HepG2 (cell line): ENCODE data around the gene SUPV3L1. TPM values are rescaled to one million over a fixed set of nuclear protein-coding genes. Genes with fewer than 3 reads are reported as not detected.
A peak's percentile ranks its signal among the peaks of the same experiment; 100 is the strongest.
"Not testable (repeated sequence)": the region's sequence is repeated elsewhere in the genome, so short reads cannot be mapped to it uniquely, and the experiment has no call there.

ENCODE experiments used
- ATAC-seq: fragments of 200-7000 bp; cut with Tn5 transposase; 3 replicates; pipeline ENCODE4 v1.9.1; 2020; ENCODE audit warnings: mild to moderate bottlenecking, moderate library complexity
- BruUV-seq: library from RNA; stranded (reverse); fragments of 400-500 nt; replicated peaks from 2 replicates; lab custom pipeline; 2021; lab: Mats Ljungman, UMichigan
- CTCF ChIA-PET: fragments of 300-600 bp; formaldehyde crosslinking; extraction: SDS; loops from one replicate; lab custom pipeline; 2021; ENCODE audit warnings: low total read pairs, inconsistent platforms, low intra/inter-chr PET ratio; lab: Yijun Ruan, JAX
- POLR2A ChIA-PET: fragments of 350-600 bp; sonication (Branson Sonifier 250); formaldehyde crosslinking; loops from one replicate; lab custom pipeline; 2020; ENCODE audit warnings: antibody characterized with exemption, inconsistent platforms; lab: Yijun Ruan, JAX
- DNase-seq: peaks from one replicate; pipeline ENCODE4 v3.0.0-alpha.2; 2015; ENCODE audit warnings: low spot score
- FAIRE-seq: peaks from 3 replicates; lab custom pipeline; 2011; peaks lifted over from hg19 to GRCh38; lab: Jason Lieb, UNC
- H2AFZ ChIP-seq: one replicate; pipeline ENCODE4 v1.6.1; 2011; ENCODE audit warnings: low read length, inconsistent platforms
- H3K27ac ChIP-seq: fragments of 300-600 bp; 3 replicates; pipeline ENCODE4 v1.8.0; 2011; ENCODE audit warnings: mixed run types, mild to moderate bottlenecking, mixed read lengths, low read length, inconsistent platforms; ENCODE audit not compliant: insufficient read depth; ENCODE audit errors: extremely low read length
- H3K27me3 ChIP-seq, 2 experiments: fragments of 200-600 bp in 1 of 2; 2 replicates in 1 of 2; 3 replicates in 1 of 2; pipeline versions ENCODE4 v1.6.0 to v1.8.0; 2011; ENCODE audit warnings: low read length in 2 of 2, mild to moderate bottlenecking in 2 of 2, moderate library complexity in 2 of 2, inconsistent platforms in 1 of 2; ENCODE audit not compliant: insufficient read depth in 2 of 2, control insufficient read depth in 1 of 2
- H3K36me3 ChIP-seq, 2 experiments: fragments of 200-600 bp in 1 of 2; replicated peaks in 1 of 2; 2 replicates in 1 of 2; 3 replicates in 1 of 2; pipeline versions ENCODE4 v1.5.1 to v1.8.0; 2011; ENCODE audit warnings: low read length in 2 of 2, inconsistent platforms in 1 of 2; ENCODE audit not compliant: insufficient read depth in 2 of 2, control insufficient read depth in 1 of 2
- H3K4me1 ChIP-seq: 2 replicates; pipeline ENCODE4 v1.5.1; 2012; ENCODE audit warnings: low read length, inconsistent platforms; ENCODE audit not compliant: insufficient read depth
- H3K4me2 ChIP-seq: 2 replicates; pipeline ENCODE4 v1.6.0; 2011; ENCODE audit warnings: low read depth, low read length, inconsistent platforms
- H3K4me3 ChIP-seq, 3 experiments: fragments of 200-600 bp in 1 of 3; sonication (generic), shearing (Covaris generic) in 1 of 3; replicated peaks in 1 of 3; 2 replicates each; pipeline ENCODE4 v1.5.1; 2011 to 2016; ENCODE audit warnings: low read length in 3 of 3, inconsistent platforms in 2 of 3, low read depth in 2 of 3, mild to moderate bottlenecking in 2 of 3, control low read depth in 1 of 3, mixed read lengths in 1 of 3; ENCODE audit not compliant: insufficient read depth in 1 of 3
- H3K79me2 ChIP-seq: one replicate; pipeline ENCODE4 v1.6.1; 2011; ENCODE audit warnings: low read length, inconsistent platforms; ENCODE audit not compliant: insufficient read depth
- H3K9ac ChIP-seq: 2 replicates; pipeline ENCODE4 v1.6.0; 2011; ENCODE audit warnings: mild to moderate bottlenecking, low read depth, low read length, inconsistent platforms; ENCODE audit not compliant: insufficient read depth
- H3K9me3 ChIP-seq: 2 replicates; pipeline ENCODE4 v1.5.1; 2012; ENCODE audit warnings: mild to moderate bottlenecking, low read length
- H4K20me1 ChIP-seq: 2 replicates; pipeline ENCODE4 v1.6.0; 2011; ENCODE audit warnings: inconsistent platforms, mild to moderate bottlenecking, low read length, moderate library complexity; ENCODE audit not compliant: insufficient read depth
- CSRNP2 ChIP-seq: sonication (generic); formaldehyde crosslinking; conservative IDR thresholded peaks from 2 replicates; pipeline ENCODE4 v1.8.0; 2022; ENCODE audit warnings: low read depth, missing genetic modification reagents
- GATA4 ChIP-seq: sonication (generic); IDR thresholded peaks from 2 replicates; pipeline ENCODE4 v1.6.1; 2016; ENCODE audit warnings: antibody characterized with exemption, low read depth, borderline replicate concordance
- GTF3A ChIP-seq: sonication (generic); formaldehyde crosslinking; conservative IDR thresholded peaks from 2 replicates; pipeline ENCODE4 v1.4.0; 2020; ENCODE audit warnings: mild to moderate bottlenecking, missing genetic modification reagents
- MYNN ChIP-seq: sonication (generic); formaldehyde crosslinking; IDR thresholded peaks from 2 replicates; pipeline ENCODE4 v1.4.0; 2020; ENCODE audit warnings: mild to moderate bottlenecking, low read depth, missing genetic modification reagents
- SAFB2 ChIP-seq: sonication (generic); formaldehyde crosslinking; IDR thresholded peaks from 2 replicates; pipeline ENCODE4 v1.5.1; 2020; ENCODE audit warnings: missing genetic modification reagents, low read depth, mild to moderate bottlenecking, borderline replicate concordance
- ZBTB44 ChIP-seq: sonication (generic); formaldehyde crosslinking; IDR thresholded peaks from 2 replicates; pipeline ENCODE4 v1.4.0; 2020; ENCODE audit warnings: missing genetic modification reagents
- ZNF121 ChIP-seq: sonication (generic); formaldehyde crosslinking; IDR thresholded peaks from 2 replicates; pipeline ENCODE4 v1.5.0; 2020; ENCODE audit warnings: mild to moderate bottlenecking, missing genetic modification reagents
- ZSCAN30 ChIP-seq: sonication (generic); formaldehyde crosslinking; IDR thresholded peaks from 2 replicates; pipeline ENCODE4 v1.5.0; 2020; ENCODE audit warnings: mild to moderate bottlenecking, missing genetic modification reagents
- WGBS: methylation state at CpG from one replicate; pipeline ENCODE4 v1.1.6; 2017; ENCODE audit warnings: low lambda C conversion rate; 5-methylcytosine and 5-hydroxymethylcytosine counted together
- in situ Hi-C: cut with HindIII; loops from 2 replicates; pipeline ENCODE4 v1.10.0; 2017; ENCODE audit warnings: low pct_unique_long_range_greater_than_20kb; ENCODE audit not compliant: extremely low pct_ligation_motif_present
- intact Hi-C: fragments of 100-400 bp; cut with micrococcal nuclease; formaldehyde crosslinking; loops from one replicate; pipeline ENCODE4 v1.10.0; 2022; ENCODE audit not compliant: unreplicated experiment
- polyA plus RNA-seq, 8 experiments: library from polyadenylated mRNA; depleted of rRNA in 3 of 8; stranded (reverse) in 7 of 8; unstranded in 1 of 8; fragments of >200 nt; fragmentation: Illumina TruSeq in 4 of 8; extraction: Trizol in 4 of 8; gene quantifications; 2 replicates each; pipeline versions ENCODE4 v1.2.1 to v1.2.3, GENCODE V29; 2011 to 2016; ENCODE audit warnings: low read depth in 4 of 8, missing spikeins in 1 of 8, mixed read lengths in 1 of 8; ENCODE audit not compliant: insufficient read depth in 1 of 8
- total RNA-seq, 5 experiments: library from RNA; depleted of rRNA; stranded (reverse); fragments of >200 nt; fragmentation: Illumina TruSeq; extraction: Trizol; gene quantifications; 2 replicates each; pipeline ENCODE4 v1.2.3, GENCODE V29; 2016; ENCODE audit warnings: low read depth in 1 of 5

The SUPV3L1 gene
- total and polyA plus RNA-seq, 2 of the 13 experiments (the other 11 are each of a cell fraction or from before 2014, with no cell fraction given), result 28.8 to 45.7 TPM

GRCh38 chr10:69141304-69141703 lies 38.7 kb upstream of the SUPV3L1 start (continued):
- TF ChIP-seq MYNN (CRISPR knock-in tag) (no peak), GTF3A (CRISPR knock-in tag) (no peak), ZSCAN30 (CRISPR knock-in tag) (no peak), ZBTB44 (CRISPR knock-in tag) (no peak), CSRNP2 (no peak), GATA4 (no peak), SAFB2 (CRISPR knock-in tag) (no peak)

GRCh38 chr10:69142074-69142473 lies 38.0 kb upstream of the SUPV3L1 start:
- H3K27me3 ChIP-seq, in situ Hi-C loops, ATAC-seq, BruUV-seq, FAIRE-seq, H2AFZ ChIP-seq, CTCF ChIA-PET, intact Hi-C loops, DNase-seq, H3K4me3 ChIP-seq: not testable (repeated sequence)
- peaks cover 61% of the 10 kb centered on the region for H3K79me2 ChIP-seq
- POLR2A ChIA-PET, result interaction anchor here (1.0 kb wide), 1 partner anchor 81 kb away, joined by 3 read pairs; no protein-coding TSS in a partner anchor
- WGBS, result 100% methylated on average over 3 of the region's 3 CpGs
- TF ChIP-seq ZNF121 (CRISPR knock-in tag), result 0 out of 2 replicates have a peak, but pooled peaks have one; percentile 28
- TF ChIP-seq, all 625 proteins: peak for 1; not testable (repeated sequence) for 624
- not testable (repeated sequence) for H3K27ac ChIP-seq, H3K4me1 ChIP-seq, H3K36me3 ChIP-seq, H3K9ac ChIP-seq, H3K9me3 ChIP-seq, H4K20me1 ChIP-seq, H3K4me2 ChIP-seq
